PC-9 (cell line): ENCODE data around the gene SLC25A21. TPM values are rescaled to one million over a fixed set of nuclear protein-coding genes. Genes with fewer than 3 reads are reported as not detected.

Experiments used
- BruUV-seq: library from RNA; stranded (reverse); fragments of 400-500 nt; replicated peaks from 2 replicates; lab custom pipeline; 2021; lab: Mats Ljungman, UMichigan
- CTCF ChIA-PET: fragments of 300-600 bp; sonication (Branson Sonifier 250); formaldehyde crosslinking; loops from one replicate; lab custom pipeline; 2022; ENCODE audit warnings: antibody characterized with exemption; lab: Charles Lee
- POLR2A ChIA-PET: fragments of 300-600 bp; sonication (Branson Sonifier 250); formaldehyde crosslinking; loops from one replicate; lab custom pipeline; 2022; ENCODE audit warnings: antibody characterized with exemption; ENCODE audit not compliant: unreplicated experiment; lab: Charles Lee
- DNase-seq, 2 experiments: peaks; one replicate each; pipeline versions ENCODE4 v3.0.0 to v3.0.0-alpha.2; 2015 to 2022; ENCODE audit warnings: mixed read lengths in 1 of 2
- H2AFZ ChIP-seq: fragments of 200-600 bp; sonication (generic); 2 replicates; pipeline ENCODE4 v1.8.1; 2017; ENCODE audit warnings: antibody characterized with exemption
- H3F3A ChIP-seq: fragments of 200-600 bp; sonication (generic); 2 replicates; pipeline ENCODE4 v1.8.1; 2017; ENCODE audit warnings: antibody characterized with exemption, mild to moderate bottlenecking, low read depth; ENCODE audit not compliant: insufficient read depth
- H3K27ac ChIP-seq: fragments of 200-600 bp; sonication (generic); 2 replicates; pipeline ENCODE4 v1.6.1; 2016; ENCODE audit warnings: mixed run types
- H3K27me3 ChIP-seq: fragments of 200-600 bp; sonication (generic); 2 replicates; pipeline ENCODE4 v1.6.1; 2016; ENCODE audit warnings: low read depth, mixed run types; ENCODE audit not compliant: insufficient read depth
- H3K36me3 ChIP-seq: fragments of 200-600 bp; sonication (generic); 2 replicates; pipeline ENCODE4 v1.6.1; 2016; ENCODE audit warnings: low read depth, mixed run types
- H3K4me1 ChIP-seq: fragments of 200-600 bp; sonication (generic); replicated peaks from 2 replicates; pipeline ENCODE4 v1.6.1; 2016; ENCODE audit warnings: mixed run types; ENCODE audit not compliant: insufficient read depth
- H3K4me2 ChIP-seq: fragments of 200-600 bp; sonication (generic); 2 replicates; pipeline ENCODE4 v1.6.1; 2017; ENCODE audit warnings: mixed run types
- H3K4me3 ChIP-seq: fragments of 200-600 bp; sonication (generic); 2 replicates; pipeline ENCODE4 v1.6.1; 2016; ENCODE audit warnings: mixed run types
- H3K79me2 ChIP-seq: fragments of 200-600 bp; sonication (generic); 2 replicates; pipeline ENCODE4 v1.6.1; 2017; ENCODE audit warnings: low read depth, mixed run types
- H3K9me2 ChIP-seq: fragments of 200-600 bp; sonication (generic); 2 replicates; pipeline ENCODE4 v1.8.1; 2017; ENCODE audit warnings: mild to moderate bottlenecking; ENCODE audit not compliant: insufficient read depth
- H3K9me3 ChIP-seq: fragments of 200-600 bp; sonication (generic); 2 replicates; pipeline ENCODE4 v1.8.1; 2016; ENCODE audit warnings: low read depth; ENCODE audit not compliant: insufficient read depth
- H4K20me1 ChIP-seq: fragments of 200-600 bp; sonication (generic); 2 replicates; pipeline ENCODE4 v1.8.1; 2017; ENCODE audit not compliant: insufficient read depth
- EZH2 ChIP-seq: fragments of 200-600 bp; sonication (generic); IDR thresholded peaks from 2 replicates; pipeline ENCODE4 v1.8.0; 2017; ENCODE audit warnings: antibody characterized with exemption, low read depth
- intact Hi-C: fragments of 100-400 bp; cut with micrococcal nuclease; formaldehyde crosslinking; loops from one replicate; pipeline ENCODE4 v1.10.0; 2022; ENCODE audit not compliant: unreplicated experiment
- total RNA-seq: library from RNA; stranded (reverse); gene quantifications from 2 replicates; pipeline ENCODE4 v1.2.3, GENCODE V29; 2021
- TF ChIP-seq, protein P1 (sequence below): fragments of 200-600 bp; sonication (generic); conservative IDR thresholded peaks from 2 replicates; pipeline ENCODE4 v1.6.1; 2017; ENCODE audit warnings: mixed run types, antibody characterized with exemption, mild to moderate bottlenecking, moderate library complexity

The SLC25A21 gene
- total RNA-seq, 1 experiment from 2014 or later, result 3.2 TPM

DNA sequence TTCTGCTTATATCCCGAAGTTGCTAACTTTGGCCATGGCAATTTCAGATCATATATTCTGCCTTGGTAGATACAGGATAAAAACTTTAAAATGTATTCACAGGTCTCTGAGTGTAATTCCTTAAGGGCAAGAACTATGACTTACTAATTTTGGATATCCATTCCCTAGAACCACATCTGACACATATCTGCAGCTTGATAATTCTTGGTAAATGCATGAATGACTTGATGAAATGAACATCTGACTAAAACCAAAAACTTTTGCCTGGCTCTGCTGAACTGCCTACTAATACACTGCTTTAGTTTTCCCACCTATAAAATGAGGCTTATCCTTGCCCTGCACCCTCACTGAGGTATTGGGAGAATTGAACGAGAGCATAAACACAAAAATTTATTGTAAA is 32.2 kb downstream of the SLC25A21 start:
- no peaks in the 10 kb centered on the region for H3K4me1 ChIP-seq
- no peaks in the 10 kb centered on the region for H3K9me2 ChIP-seq
- ChIA-PET POLR2A (no interaction called here), CTCF (no interaction called here)
- H3K79me2 ChIP-seq, result no peaks in the 10 kb centered on the region
- no peak for DNase-seq
- no peaks in the 10 kb centered on the region for H3K9me3 ChIP-seq
- TF ChIP-seq EZH2, result no peak
- TF ChIP-seq, protein P1, sequence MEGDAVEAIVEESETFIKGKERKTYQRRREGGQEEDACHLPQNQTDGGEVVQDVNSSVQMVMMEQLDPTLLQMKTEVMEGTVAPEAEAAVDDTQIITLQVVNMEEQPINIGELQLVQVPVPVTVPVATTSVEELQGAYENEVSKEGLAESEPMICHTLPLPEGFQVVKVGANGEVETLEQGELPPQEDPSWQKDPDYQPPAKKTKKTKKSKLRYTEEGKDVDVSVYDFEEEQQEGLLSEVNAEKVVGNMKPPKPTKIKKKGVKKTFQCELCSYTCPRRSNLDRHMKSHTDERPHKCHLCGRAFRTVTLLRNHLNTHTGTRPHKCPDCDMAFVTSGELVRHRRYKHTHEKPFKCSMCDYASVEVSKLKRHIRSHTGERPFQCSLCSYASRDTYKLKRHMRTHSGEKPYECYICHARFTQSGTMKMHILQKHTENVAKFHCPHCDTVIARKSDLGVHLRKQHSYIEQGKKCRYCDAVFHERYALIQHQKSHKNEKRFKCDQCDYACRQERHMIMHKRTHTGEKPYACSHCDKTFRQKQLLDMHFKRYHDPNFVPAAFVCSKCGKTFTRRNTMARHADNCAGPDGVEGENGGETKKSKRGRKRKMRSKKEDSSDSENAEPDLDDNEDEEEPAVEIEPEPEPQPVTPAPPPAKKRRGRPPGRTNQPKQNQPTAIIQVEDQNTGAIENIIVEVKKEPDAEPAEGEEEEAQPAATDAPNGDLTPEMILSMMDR, result no peak
- 0 out of 2 replicates have a peak, but pooled peaks cover 3% of the 10 kb centered on the region for H3F3A ChIP-seq
- no peaks in the 10 kb centered on the region for H3K27me3 ChIP-seq
- no TSS peak for BruUV-seq
- intact Hi-C loops, result no loop called here
- H3K4me3 ChIP-seq, result no peak overlapping the region
- no peaks in the 10 kb centered on the region for H4K20me1 ChIP-seq
- H2AFZ ChIP-seq, result no peak overlapping the region
- no peak overlapping the region for H3K27ac ChIP-seq
- no peaks in the 10 kb centered on the region for H3K36me3 ChIP-seq
- H3K4me2 ChIP-seq, result no peak overlapping the region

DNA sequence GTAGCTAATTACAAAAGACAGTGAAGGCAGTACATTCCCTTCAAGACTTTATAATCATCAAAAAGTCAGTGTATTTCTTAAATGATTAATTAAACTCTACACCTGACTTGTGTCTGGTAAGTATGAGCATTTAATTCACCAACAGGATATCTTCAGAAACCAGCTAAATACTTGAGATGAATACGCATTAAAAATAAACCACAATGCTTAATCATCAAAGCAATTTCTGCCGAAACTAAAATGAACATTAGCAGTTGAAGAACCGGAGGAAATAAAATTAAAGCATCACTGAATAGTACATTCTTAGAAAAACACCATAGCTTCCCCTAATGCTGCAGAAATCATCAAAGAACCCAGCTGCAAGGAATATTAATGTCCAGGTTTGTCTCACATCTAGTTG is 32.7 kb downstream of the SLC25A21 start:
- intact Hi-C loops, result no loop called here
- no peak overlapping the region for H3K4me2 ChIP-seq
- CTCF ChIA-PET, result no interaction called here

DNA sequence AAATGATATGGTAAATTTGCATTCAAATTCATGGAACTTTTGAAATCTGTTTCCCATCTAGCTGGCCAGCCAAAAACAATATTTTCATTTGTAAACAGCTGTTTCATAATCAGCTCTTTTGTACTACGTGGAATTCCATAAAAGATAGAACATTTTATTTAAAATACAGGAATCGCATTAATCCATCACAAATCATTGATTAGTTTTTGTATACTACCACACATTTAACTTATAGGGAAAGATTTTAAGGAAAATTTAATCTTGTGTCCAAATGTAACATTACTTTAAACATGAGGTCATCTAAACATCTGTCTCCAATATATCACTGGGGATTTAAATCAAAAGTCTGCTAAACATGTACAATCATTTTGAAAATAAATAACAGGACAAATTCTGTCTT is 33.5 kb downstream of the SLC25A21 start:
- no peaks in the 10 kb centered on the region for H3K4me1 ChIP-seq
- BruUV-seq, result no TSS peak
- no peak overlapping the region for H3K27ac ChIP-seq
- POLR2A ChIA-PET, result interaction anchor here (0.7 kb wide), 1 partner anchor 1760 kb away, joined by 3 read pairs; no protein-coding TSS in a partner anchor
- H3F3A ChIP-seq, result 0 out of 2 replicates have a peak, but pooled peaks cover 3% of the 10 kb centered on the region
- no peak overlapping the region for H3K4me3 ChIP-seq
- H2AFZ ChIP-seq, result no peak overlapping the region
- H3K36me3 ChIP-seq, result no peaks in the 10 kb centered on the region
- H3K9me3 ChIP-seq, result no peaks in the 10 kb centered on the region
- H3K9me2 ChIP-seq, result no peaks in the 10 kb centered on the region
- intact Hi-C loops, result no loop called here
- H4K20me1 ChIP-seq, result no peaks in the 10 kb centered on the region
- no peaks in the 10 kb centered on the region for H3K79me2 ChIP-seq
- H3K27me3 ChIP-seq, result no peaks in the 10 kb centered on the region
- H3K4me2 ChIP-seq, result no peak overlapping the region
- TF ChIP-seq EZH2, result no peak
- TF ChIP-seq, protein P1, result no peak
- no peak for DNase-seq
- CTCF ChIA-PET, result no interaction called here

More for the DNA sequence above, 32.7 kb downstream of the SLC25A21 start:
- POLR2A ChIA-PET, result no interaction called here
- Histone ChIP-seq H3K27ac (no peak overlapping the region), H3K9me2 (no peaks in the 10 kb centered on the region), H3K79me2 (no peaks in the 10 kb centered on the region), H3K36me3 (no peaks in the 10 kb centered on the region), H3K4me1 (no peaks in the 10 kb centered on the region), H3K4me3 (no peak overlapping the region), H3K9me3 (no peaks in the 10 kb centered on the region), H2AFZ (no peak overlapping the region), H4K20me1 (no peaks in the 10 kb centered on the region), H3K27me3 (no peaks in the 10 kb centered on the region), H3F3A (0 out of 2 replicates have a peak, but pooled peaks cover 3% of the 10 kb centered on the region)
- no peak for DNase-seq
- BruUV-seq, result no TSS peak
- TF ChIP-seq, protein P1, result no peak
- no peak for TF ChIP-seq EZH2
